Measurements from ENCODE around the gene NXPE3. TPM values are rescaled to one million over a fixed set of nuclear protein-coding genes. Genes with fewer than 3 reads are reported as not detected.

The NXPE3 gene
- total and polyA plus RNA-seq, 9 of the 15 experiments (the other 6 are each of a cell fraction or from before 2014, with no cell fraction given) = 0.25 to 2.5 (median 0.95) TPM

- DNase-seq (ENCODE audit: extremely low read depth in 1 of 4, low spot score in 3 of 4) = no peak
- intact Hi-C loops (cut with micrococcal nuclease) (no loop called here), in situ Hi-C loops (cut with MboI) (no loop called here)
- no peak for ATAC-seq
- no peaks in the 10 kb centered on the region for H4K20me1 ChIP-seq (replicated peaks; ENCODE audit: control insufficient read depth, insufficient read depth, low read length)
- no peaks in the 10 kb centered on the region for H3K79me2 ChIP-seq (ENCODE audit: control insufficient read depth, insufficient read depth, low read length)
- H3K4me2 ChIP-seq (ENCODE audit: insufficient read depth, low read length) = no peak overlapping the region
- WGBS (ENCODE audit: insufficient coverage, low coverage, missing lambda C conversion rate) = 41% methylated on average over 2 of the region's 3 CpGs
- no TSS peak for BruUV-seq (replicated peaks)
- no peak overlapping the region for H2AFZ ChIP-seq (ENCODE audit: low read depth, low read length)
- H3K9me3 ChIP-seq (replicated peaks; ENCODE audit: control insufficient read depth, insufficient read depth, low read depth, low read length) = no peaks in the 10 kb centered on the region
- H3K9me1 ChIP-seq (ENCODE audit: control insufficient read depth, insufficient read depth, low read length) = no peaks in the 10 kb centered on the region
- H3K9ac ChIP-seq (ENCODE audit: insufficient read depth in 1 of 2, low read depth in 2 of 2, low read length in 2 of 2) = no peak overlapping the region
- H3K27me3 ChIP-seq (ENCODE audit: control insufficient read depth in 2 of 2, insufficient read depth in 2 of 2, low read length in 2 of 2) = no peaks in the 10 kb centered on the region
- H3K27ac ChIP-seq (ENCODE audit: extremely low read depth, low read depth, low read length) = no peak overlapping the region
- FAIRE-seq = no peak
- H3K4me3 ChIP-seq = no peak overlapping the region
- H3K4me1 ChIP-seq (replicated peaks in 1 of 2; ENCODE audit: control insufficient read depth in 2 of 2, insufficient read depth in 2 of 2, low read length in 2 of 2) = no peaks in the 10 kb centered on the region
- ChIA-PET POLR2A (no interaction called here), CTCF (ENCODE audit: low intra/inter-chr PET ratio) (no interaction called here)
- no peak for TF ChIP-seq HEY1 (CRISPR knock-in tag; IDR thresholded peaks at IDR 0.05; ENCODE audit: borderline replicate concordance)
- no peak for TF ChIP-seq ZNF134 (CRISPR knock-in tag; conservative IDR thresholded peaks at IDR 0.05)
- TF ChIP-seq RFX1 (IDR thresholded peaks at IDR 0.05) = no peak
- TF ChIP-seq SIN3B (IDR thresholded peaks at IDR 0.05; ENCODE audit: low read depth) = no peak
- no peak for TF ChIP-seq TBL1XR1 (IDR thresholded peaks at IDR 0.05; ENCODE audit: low read length in 2 of 2)
- no peak for TF ChIP-seq ZNF830 (CRISPR knock-in tag; IDR thresholded peaks at IDR 0.05)
- no peak for TF ChIP-seq SP1 (CRISPR knock-in tag; IDR thresholded peaks at IDR 0.05)
- TF ChIP-seq MEF2A (IDR thresholded peaks at IDR 0.05; ENCODE audit: control insufficient read depth, low read depth, low read length) = no peak
- TF ChIP-seq PRPF4 (IDR thresholded peaks at IDR 0.05; ENCODE audit: insufficient read depth, low read depth, low read length, poor library complexity, severe bottlenecking) = no peak
- TF ChIP-seq, protein P1, sequence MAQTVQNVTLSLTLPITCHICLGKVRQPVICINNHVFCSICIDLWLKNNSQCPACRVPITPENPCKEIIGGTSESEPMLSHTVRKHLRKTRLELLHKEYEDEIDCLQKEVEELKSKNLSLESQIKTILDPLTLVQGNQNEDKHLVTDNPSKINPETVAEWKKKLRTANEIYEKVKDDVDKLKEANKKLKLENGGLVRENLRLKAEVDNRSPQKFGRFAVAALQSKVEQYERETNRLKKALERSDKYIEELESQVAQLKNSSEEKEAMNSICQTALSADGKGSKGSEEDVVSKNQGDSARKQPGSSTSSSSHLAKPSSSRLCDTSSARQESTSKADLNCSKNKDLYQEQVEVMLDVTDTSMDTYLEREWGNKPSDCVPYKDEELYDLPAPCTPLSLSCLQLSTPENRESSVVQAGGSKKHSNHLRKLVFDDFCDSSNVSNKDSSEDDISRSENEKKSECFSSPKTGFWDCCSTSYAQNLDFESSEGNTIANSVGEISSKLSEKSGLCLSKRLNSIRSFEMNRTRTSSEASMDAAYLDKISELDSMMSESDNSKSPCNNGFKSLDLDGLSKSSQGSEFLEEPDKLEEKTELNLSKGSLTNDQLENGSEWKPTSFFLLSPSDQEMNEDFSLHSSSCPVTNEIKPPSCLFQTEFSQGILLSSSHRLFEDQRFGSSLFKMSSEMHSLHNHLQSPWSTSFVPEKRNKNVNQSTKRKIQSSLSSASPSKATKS (CRISPR knock-in tag; IDR thresholded peaks at IDR 0.05) = no peak
- TF ChIP-seq ZNF551 (CRISPR knock-in tag; IDR thresholded peaks at IDR 0.05) = no peak
- TF ChIP-seq SMARCA4 (IDR thresholded peaks at IDR 0.05) = no peak
- no peak for TF ChIP-seq BHLHE40 (IDR thresholded peaks at IDR 0.05; ENCODE audit: low read length)
- no peak for TF ChIP-seq MECOM (CRISPR knock-in tag; IDR thresholded peaks at IDR 0.05)
- TF ChIP-seq NFE2L1 (tag; IDR thresholded peaks at IDR 0.05; ENCODE audit: borderline replicate concordance, low read depth) = no peak
- TF ChIP-seq HNRNPL (IDR thresholded peaks at IDR 0.05; ENCODE audit: low read depth, low read length) = no peak
- TF ChIP-seq PRDM10 (IDR thresholded peaks at IDR 0.05; ENCODE audit: partially characterized antibody) = no peak
- H3K36me3 ChIP-seq (ENCODE audit: control insufficient read depth, insufficient read depth, low read length) = no peaks in the 10 kb centered on the region
Observed at GRCh38 chr3:101842935-101843330, 63.9 kb downstream of the NXPE3 start.

All from K562 (cell line).